Ascending aorta (tissue), 2 donors: ENCODE data around the gene PIGW. TPM values are rescaled to one million over a fixed set of nuclear protein-coding genes. Genes with fewer than 3 reads are reported as not detected.

Experiments
- DNase-seq, 2 donors: peaks; one replicate each; pipeline ENCODE4 v3.0.0-alpha.2; 2019; ENCODE audit warnings: low spot score in 2 of 2
- H3K27ac ChIP-seq, 2 donors: fragments of 200-600 bp; sonication (generic); one replicate each; pipeline ENCODE4 v1.5.1; 2016 to 2017; ENCODE audit warnings: mild to moderate bottlenecking in 1 of 2
- H3K27me3 ChIP-seq: fragments of 200-600 bp; sonication (generic); one replicate; pipeline ENCODE4 v1.5.1; 2017
- H3K36me3 ChIP-seq, 2 donors: fragments of 200-600 bp; sonication (generic); one replicate each; pipeline ENCODE4 v1.5.1; 2016
- H3K4me1 ChIP-seq, 2 donors: fragments of 200-600 bp; sonication (generic); one replicate each; pipeline ENCODE4 v1.5.1; 2016 to 2017; ENCODE audit warnings: mild to moderate bottlenecking in 1 of 2
- H3K4me3 ChIP-seq, 2 donors: fragments of 200-600 bp; sonication (generic); one replicate each; pipeline ENCODE4 v1.5.1; 2016 to 2017; ENCODE audit warnings: mild to moderate bottlenecking in 1 of 2
- H3K9me3 ChIP-seq, 2 donors: fragments of 200-600 bp; sonication (generic); one replicate each; pipeline ENCODE4 v1.5.1; 2016
- CTCF ChIP-seq, 3 experiments: fragments of 200-600 bp in 2 of 3; fragments of 450-650 bp in 1 of 3; sonication (generic) in 2 of 3; IDR thresholded peaks; one replicate each; pipeline ENCODE4 v1.5.1; 2016 to 2019; ENCODE audit warnings: antibody characterized with exemption in 3 of 3, mild to moderate bottlenecking in 1 of 3, moderate library complexity in 1 of 3
- intact Hi-C: fragments of 100-400 bp; cut with DNase I; formaldehyde crosslinking; loops from one replicate; pipeline ENCODE4 v1.15.1; 2023
- total RNA-seq: library from RNA; depleted of rRNA; stranded (reverse); fragments of >200 nt; gene quantifications from one replicate; pipeline ENCODE4 v1.1.0, GENCODE V29; 2016

PIGW gene
- total RNA-seq, 1 donor from 2014 or later: 6.0 TPM

DNA sequence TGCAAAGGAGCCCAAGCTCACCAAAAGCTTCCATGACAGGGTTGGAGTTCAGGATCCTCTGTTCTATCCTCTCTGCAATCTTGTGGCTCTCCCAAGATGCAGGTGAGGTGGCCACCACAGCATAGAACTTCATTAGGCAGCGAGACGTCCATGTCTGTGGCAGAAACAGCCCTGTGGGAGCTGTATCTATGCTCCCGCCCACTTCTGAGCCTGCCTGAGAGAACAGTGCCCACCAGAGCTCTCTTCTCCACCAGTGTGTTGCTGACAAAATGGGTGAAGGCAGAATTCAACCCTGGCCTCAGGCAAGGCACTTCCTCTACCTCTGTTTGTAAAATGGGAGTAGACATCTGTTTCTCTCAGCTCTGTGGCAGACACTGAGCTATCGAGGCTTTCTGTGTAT is 18.9 kb upstream of the PIGW start:
- H3K4me1 ChIP-seq: no peaks in the 10 kb centered on the region
- intact Hi-C loops: no loop called here
- no peak for DNase-seq
- TF ChIP-seq CTCF (IDR thresholded peaks at IDR 0.05): no peak
- no peaks in the 10 kb centered on the region for H3K27me3 ChIP-seq
- H3K27ac ChIP-seq: no peak overlapping the region
- H3K9me3 ChIP-seq: no peaks in the 10 kb centered on the region
- H3K4me3 ChIP-seq: no peak overlapping the region
- peaks cover 4 to 23% of the 10 kb centered on the region in 2 donors for H3K36me3 ChIP-seq

GRCh38 chr17:36523113-36523512 is 11.7 kb upstream of the PIGW start:
- Histone ChIP-seq H3K36me3 (peaks cover 17 to 54% of the 10 kb centered on the region in 2 donors), H3K27ac (no peak overlapping the region), H3K9me3 (no peaks in the 10 kb centered on the region), H3K4me1 (no peaks in the 10 kb centered on the region), H3K27me3 (no peaks in the 10 kb centered on the region), H3K4me3 (no peak overlapping the region)
- no peak for DNase-seq
- intact Hi-C loops: no loop called here
- TF ChIP-seq CTCF (IDR thresholded peaks at IDR 0.05): no peak

DNA sequence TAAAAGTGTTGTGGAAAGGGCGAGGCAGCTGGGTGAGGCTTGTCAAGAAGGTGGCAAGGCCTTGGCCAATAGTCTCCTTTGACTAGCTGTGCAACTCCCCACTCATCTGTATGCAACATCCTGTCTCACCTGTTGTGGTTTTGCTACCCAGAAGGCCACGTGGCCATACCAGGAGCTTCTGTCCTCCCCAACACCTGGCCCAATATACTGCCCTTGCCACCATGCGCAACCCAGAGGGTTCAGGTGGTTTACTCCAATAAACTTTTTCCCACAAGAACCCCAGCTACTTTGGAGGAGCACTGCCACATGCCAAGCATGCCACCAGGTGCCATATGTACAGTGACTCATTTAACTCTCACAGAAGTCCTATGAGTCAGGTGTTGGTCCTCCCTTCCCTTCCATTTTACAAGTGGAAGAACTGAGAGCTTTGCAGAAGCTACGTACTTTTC is 10.3 kb upstream of the PIGW start:
- H3K27ac ChIP-seq: no peak overlapping the region
- no peaks in the 10 kb centered on the region for H3K27me3 ChIP-seq
- H3K4me3 ChIP-seq: no peak overlapping the region
- DNase-seq: no peak
- no peaks in the 10 kb centered on the region for H3K4me1 ChIP-seq
- H3K9me3 ChIP-seq: no peaks in the 10 kb centered on the region
- no peak for TF ChIP-seq CTCF (IDR thresholded peaks at IDR 0.05)
- peaks cover 17 to 60% of the 10 kb centered on the region in 2 donors for H3K36me3 ChIP-seq
- intact Hi-C loops: no loop called here

DNA sequence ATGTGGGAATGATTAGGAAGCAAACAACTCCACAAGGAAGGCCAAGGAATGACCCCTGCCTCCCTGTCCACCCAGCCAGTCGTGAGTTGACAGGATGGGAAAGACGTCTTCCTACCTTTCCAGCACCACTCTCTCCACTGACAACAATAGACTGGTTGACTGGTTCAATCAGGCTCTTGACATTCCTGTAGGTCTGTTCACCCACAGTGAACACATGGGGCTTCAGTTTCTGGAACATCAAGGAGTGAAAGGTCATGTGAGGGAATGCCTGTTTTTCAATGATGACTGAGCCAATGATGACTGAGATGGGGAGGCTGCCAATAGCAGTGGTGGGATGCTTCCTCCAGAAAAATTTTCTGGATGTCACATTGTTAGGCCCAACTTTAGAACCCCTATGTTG is 9.7 kb upstream of the PIGW start:
- H3K36me3 ChIP-seq: peaks cover 17 to 60% of the 10 kb centered on the region in 2 donors
- TF ChIP-seq CTCF (IDR thresholded peaks at IDR 0.05): no peak
- H3K9me3 ChIP-seq: no peaks in the 10 kb centered on the region
- H3K27ac ChIP-seq: no peak overlapping the region
- H3K4me3 ChIP-seq: no peak overlapping the region
- H3K27me3 ChIP-seq: no peaks in the 10 kb centered on the region
- DNase-seq: no peak
- intact Hi-C loops: no loop called here
- no peaks in the 10 kb centered on the region for H3K4me1 ChIP-seq

DNA sequence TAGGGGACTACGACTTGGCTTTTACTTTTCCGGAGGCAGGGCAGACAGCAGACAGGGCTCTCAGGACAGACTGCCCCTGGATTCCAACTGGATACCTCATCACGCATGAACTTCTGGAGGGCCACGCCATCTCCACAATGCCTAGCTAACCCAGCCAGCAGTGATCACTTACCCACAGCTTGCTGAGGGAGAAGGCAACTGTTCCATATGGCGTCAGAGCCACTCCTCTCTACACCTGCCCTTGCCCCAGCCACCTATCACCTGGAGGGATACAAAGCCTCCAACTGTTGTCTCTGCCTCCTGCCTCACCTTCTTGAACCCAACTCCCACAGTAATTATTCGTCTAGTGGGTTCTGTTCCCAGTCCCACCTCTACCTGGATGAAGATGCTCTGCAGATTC is 8.9 kb upstream of the PIGW start:
- intact Hi-C loops: no loop called here
- peaks cover 17 to 60% of the 10 kb centered on the region in 2 donors for H3K36me3 ChIP-seq
- no peak overlapping the region for H3K27ac ChIP-seq
- H3K27me3 ChIP-seq: no peaks in the 10 kb centered on the region
- H3K4me3 ChIP-seq: no peak overlapping the region
- H3K9me3 ChIP-seq: no peaks in the 10 kb centered on the region
- no peak for DNase-seq
- no peaks in the 10 kb centered on the region for H3K4me1 ChIP-seq
- no peak for TF ChIP-seq CTCF (IDR thresholded peaks at IDR 0.05)

DNA sequence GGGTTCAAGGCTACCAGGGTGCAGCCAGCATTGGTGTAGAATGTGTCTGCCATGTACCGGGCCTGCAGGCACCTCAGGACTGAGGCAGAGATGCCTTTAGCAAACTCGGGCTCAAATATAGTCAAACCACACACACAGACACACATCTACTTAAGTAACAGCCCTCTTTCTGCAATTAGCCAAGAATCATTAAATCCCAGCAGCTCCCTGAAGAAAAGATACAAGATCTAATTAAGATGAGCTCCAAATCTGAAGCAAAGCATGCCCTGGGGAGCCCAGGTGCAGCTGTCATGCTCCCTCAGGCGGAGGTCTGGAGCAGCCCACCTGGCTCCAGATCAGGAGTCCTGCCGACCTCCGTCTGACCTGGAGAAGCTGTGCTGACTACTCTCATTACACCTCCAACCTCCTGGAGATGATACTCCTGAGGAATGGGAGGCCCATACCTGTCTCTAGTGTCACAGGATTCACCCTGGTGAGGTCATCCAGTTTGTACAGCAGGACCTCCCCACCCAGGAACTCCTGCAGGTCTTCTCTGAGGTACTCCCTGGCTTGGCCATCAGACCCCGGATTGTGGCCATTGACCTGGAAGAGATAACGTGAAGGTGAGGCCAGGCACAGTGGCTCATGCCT is 7.1 kb upstream of the PIGW start:
- Histone ChIP-seq H3K27me3 (no peaks in the 10 kb centered on the region), H3K36me3 (peaks cover 22 to 63% of the 10 kb centered on the region in 2 donors)
- intact Hi-C loops: no loop called here

More for the DNA sequence above, 7.1 kb upstream of the PIGW start:
- H3K9me3 ChIP-seq: no peaks in the 10 kb centered on the region
- H3K27ac ChIP-seq: no peak overlapping the region
- no peak for TF ChIP-seq CTCF (IDR thresholded peaks at IDR 0.05)
- H3K4me3 ChIP-seq: no peak overlapping the region
- DNase-seq: no peak
- no peaks in the 10 kb centered on the region for H3K4me1 ChIP-seq
